ENCODE data around the gene SCYGR2.

The SCYGR2 gene

DNA sequence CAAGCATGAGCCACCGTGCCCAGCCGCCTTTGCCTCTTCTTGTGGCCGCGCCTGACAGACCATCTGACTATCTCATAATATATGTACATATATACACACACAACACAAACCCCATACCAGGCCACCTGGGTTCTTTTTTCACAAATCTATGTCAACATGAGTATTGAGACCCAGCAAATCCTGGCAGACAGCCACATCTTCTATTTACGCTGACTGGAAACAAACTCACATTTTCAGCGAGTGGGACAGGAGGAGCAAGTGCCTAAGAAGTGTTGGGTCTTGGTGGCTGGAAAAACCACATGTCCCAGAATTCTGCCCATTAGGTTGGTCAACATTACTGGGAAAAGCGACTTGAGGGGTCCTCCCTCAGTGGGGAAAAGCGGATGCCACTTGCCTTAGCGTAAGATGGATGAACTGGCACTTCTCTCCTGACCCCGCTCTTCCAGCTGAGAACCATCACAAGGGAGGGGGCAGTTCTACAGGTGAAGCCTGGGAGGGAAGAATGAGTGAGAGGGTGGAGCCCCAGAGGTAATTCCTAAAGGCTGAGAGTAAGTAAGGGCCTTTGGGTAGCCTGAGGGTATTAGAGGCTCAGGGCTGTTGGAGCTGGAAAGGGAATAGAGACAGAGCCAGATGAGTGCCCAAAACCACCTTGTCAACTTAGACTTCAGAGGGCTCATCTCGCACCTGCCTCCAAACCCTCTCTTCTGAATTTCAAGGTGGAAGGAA, 14.0 kb downstream of the SCYGR2 start:
- DNase-seq (ENCODE audit: low read depth): no peak

DNA sequence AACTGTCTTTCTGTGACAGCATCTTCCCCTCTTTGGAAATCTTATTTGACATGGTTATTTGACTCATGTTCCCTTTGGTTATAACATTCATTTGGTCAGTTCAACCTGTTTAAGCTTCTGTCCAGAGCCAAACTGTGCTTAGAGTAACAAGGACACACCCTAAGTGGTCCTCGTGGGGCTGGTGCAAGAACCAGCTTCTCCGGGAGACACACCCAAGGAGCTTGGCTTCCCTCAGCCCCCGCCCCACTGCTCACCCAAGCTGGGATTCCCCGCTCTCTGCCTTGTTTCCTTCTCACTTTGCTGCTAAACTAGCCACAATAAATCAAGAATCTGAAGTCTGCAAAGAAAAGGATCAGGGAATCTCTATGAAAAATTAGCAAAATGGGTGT, 14.6 kb downstream of the SCYGR2 start:
- DNase-seq (ENCODE audit: low read depth): no peak

DNA sequence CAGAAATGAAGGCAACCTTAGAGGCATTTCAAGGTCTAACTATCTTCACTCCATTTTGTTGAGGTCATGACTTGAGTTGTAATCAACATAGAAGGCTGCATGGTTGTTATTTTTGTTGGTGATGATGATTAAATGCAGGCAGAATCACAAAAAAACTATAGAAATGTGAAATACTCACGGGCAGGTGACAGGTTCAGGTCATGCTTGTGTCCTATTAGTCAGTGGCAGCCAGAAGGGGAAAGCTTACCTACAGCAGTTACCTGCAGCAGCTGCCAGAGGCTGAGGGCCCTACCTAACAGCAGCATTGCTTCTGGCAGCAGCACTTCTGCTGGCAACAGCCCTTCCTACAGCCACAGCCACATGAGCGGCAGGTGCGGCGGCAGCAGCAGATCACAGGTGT, 15.6 kb downstream of the SCYGR2 start:
- DNase-seq (ENCODE audit: low read depth): no peak

DNA sequence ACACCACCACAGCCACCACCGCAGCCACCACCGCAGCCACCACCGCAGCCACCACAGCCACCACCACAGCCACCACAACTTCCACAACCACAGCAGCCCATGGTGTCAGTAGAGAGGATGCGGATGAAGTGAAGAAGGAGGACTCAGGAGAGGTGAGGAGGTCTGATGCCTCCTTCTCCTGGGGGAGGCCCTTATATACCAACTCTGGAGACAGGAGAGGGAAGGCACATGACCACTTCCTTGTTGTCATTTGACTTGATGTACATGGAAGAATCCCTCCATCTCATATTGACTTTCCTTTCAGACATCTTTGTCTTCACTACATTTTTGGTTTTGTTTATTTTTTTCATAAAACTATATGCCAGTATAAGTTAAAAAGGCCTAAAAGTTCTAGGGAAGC, 16.0 kb downstream of the SCYGR2 start, which contains the start of gene SCYGR3:
Gene SCYGR3 (minus strand): TSS at position 101 of the 400 bp plus-strand sequence. CDS start 0 bp downstream, at position 101.
- DNase-seq (ENCODE audit: low read depth): no peak

DNA sequence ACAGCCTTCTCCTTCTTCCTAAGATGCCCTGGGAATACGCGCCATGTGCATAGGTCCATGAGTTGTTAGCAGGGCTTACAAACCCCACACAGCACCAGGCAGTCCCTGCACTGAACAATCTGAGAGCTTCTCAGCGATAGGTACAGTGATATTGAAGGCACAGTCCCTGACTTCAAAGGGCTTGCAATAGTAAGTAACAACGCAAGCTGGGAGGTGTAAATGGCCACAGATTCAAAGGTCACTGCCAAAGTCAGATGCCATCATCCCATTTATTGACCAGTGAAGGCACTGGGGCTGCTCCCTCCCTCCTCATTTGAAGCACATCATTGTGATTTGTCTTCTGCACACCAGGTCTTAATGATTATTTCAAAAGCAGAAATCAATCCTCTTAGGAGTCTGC, 16.5 kb downstream of the SCYGR2 start:
- no peak for DNase-seq (ENCODE audit: low read depth)

DNA sequence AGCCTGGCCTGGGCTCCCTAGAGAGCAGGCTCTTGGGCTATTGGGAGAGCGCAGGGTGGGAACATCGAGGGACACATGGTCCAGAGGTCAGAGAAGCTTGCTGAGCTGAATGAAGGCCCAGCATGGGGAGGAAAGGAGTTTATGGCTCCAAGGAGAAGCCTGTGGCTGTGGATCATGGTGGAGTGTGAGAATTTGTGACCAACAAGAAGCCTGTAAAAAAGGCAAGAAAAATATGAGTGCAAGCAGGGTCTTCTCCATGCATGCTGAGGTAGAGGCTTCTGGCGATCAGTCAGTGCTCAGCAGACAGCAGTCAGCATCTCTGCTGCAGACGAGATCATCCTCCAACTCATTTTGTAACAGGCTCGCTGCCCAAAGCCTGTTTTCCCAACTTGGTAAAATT, 17.2 kb downstream of the SCYGR2 start:
- no peak for DNase-seq (ENCODE audit: low read depth)

DNA sequence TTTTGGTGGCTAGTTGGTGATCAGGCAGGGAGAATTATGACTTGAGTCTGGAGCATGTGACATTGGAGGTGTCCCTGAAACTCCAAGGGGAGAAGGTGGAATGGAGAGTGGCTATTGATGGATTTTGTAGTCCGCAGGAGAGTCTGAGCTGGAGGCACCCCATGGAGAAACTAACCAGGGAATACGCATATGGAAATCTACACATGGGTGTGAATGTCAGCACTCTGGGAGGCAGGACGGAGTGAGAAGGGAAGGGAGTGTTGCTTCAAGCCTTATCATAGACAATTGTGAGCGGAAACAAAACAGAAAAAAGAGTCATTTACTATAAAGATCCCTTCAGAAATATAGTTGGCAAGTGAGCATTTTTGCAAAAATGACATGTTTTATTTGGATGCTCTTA, 17.9 kb downstream of the SCYGR2 start:
- no peak for DNase-seq (ENCODE audit: low read depth)

DNA sequence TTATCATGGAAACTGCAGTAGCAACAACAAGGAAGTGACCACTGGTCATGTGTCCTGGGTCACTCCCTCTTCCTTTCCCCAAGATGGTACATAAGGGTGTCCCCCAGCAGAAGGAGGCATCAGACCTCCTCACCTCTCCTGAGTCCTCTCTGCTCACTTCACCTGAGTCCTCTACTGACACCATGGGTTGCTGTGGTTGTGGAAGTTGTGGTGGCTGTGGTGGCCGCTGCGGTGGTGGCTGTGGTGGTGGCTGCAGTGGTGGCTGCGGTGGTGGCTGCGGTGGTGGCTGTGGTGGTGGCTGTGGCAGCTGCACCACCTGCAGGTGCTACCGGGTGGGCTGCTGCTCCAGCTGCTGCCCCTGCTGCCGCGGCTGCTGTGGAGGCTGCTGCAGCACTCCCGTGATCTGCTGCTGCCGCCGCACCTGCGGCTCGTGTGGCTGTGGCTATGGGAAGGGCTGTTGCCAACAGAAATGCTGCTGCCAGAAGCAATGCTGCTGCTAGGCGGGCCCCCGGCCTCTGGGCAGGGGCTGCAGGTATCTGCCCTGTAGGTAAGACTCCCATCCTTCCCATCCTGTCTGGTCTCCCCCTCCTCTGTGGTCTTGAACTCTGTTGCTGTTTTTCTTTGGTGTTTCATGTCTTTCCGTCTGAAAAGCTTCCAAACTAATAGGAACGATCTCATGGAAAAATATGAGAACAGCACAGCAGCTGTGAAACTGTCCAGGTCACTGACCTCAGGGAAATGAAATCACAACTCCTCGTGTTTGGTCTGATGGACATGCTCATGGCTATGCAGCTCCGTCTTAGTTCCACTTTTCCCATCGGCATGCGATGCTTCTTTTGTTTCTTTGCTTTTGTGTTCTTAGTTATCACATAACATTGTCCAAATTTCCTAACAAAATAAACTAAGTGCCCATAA, 18.9 kb downstream of the SCYGR2 start, which contains the start of gene SCYGR4:
Gene SCYGR4 (plus strand): TSS at position 183 of the 915 bp plus-strand sequence. CDS start 0 bp downstream, at position 183.
- DNase-seq (ENCODE audit: low read depth): no peak

DNA sequence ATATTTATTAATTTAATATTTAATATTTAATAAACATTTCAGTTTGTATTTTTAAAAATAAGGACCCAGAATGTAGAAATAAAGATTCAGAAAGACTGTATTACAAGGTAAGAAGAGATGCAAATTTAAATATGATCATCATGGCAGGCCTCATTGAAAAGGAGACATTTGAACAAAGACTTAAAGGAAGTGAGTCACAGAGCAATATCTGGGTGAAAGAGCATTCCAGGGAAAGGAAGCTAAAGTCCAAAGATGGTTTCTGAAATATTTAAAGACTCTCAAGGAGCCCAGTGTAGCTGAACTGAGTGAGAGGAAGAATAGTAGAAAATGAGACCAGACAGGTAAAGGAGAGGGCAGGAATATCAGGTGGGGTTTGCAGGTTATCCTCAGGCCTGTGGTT, 24.5 kb downstream of the SCYGR2 start:
- DNase-seq (ENCODE audit: low read depth): no peak

DNA sequence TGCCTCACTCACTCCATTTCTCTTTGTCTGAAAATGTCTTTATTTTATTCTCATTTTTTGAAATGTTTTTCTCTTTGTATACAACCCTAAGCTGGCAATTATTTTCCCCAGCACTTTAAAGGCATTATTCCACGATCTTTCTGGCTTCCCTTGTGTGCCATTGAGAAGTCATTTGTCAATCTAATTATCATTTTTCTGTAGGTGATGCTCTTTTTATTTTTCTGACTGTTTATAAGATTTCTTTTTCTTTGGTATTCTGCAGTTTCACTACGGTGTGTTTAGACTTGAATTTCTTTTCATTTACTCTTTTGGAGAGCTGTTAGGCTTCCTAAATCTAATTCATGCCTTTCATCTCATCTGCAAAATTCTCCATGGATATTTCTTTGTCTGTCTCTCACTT, 26.7 kb downstream of the SCYGR2 start:
- no peak for DNase-seq (ENCODE audit: low read depth)

DNA sequence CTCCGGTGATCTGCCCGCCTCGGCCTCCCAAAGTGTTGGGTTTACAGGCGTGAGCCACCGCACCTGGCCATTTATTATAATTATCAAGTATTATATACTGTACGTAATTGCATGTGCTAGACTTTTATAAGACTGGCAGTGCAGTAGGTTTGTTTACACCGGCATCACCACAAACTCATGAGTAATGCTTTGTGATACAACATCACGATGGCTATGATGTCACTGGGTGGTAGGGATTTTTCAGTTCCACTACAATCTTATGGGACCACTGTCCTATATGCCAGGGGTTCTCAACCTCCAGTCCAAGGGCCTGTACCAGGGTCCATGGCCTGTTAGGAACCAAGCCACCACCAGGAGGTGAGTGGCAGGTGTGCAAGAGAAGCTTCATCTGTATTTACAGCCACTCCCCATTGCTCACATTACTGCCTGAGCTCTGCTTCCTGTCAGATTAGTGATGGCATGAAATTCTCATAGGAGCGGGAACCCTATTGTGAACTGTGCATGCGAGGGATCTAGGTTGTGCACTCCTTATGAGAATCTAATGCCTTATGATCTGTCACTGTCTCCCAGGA, 28.0 kb downstream of the SCYGR2 start:
- no peak for DNase-seq (ENCODE audit: low read depth)

DNA sequence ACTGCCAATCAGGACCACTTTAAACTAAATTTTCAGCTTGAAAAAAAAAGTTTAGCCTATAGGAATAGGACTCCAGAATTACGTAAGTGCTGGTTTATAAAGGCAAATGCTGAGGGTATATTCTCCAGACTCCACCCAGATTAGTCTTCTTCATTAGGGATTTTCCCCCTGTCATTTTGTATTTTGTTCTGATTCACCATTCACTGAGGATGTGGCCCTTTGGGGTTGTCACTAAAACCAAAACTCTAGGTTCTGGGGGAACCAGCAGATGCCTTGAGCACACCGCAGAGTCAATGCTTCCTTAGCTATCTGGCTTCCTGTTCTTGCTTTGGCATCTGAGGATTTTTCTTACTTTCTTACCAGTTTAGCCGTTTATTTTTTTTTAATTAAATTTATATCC, 29.1 kb downstream of the SCYGR2 start:
- no peak for DNase-seq (ENCODE audit: low read depth)

DNA sequence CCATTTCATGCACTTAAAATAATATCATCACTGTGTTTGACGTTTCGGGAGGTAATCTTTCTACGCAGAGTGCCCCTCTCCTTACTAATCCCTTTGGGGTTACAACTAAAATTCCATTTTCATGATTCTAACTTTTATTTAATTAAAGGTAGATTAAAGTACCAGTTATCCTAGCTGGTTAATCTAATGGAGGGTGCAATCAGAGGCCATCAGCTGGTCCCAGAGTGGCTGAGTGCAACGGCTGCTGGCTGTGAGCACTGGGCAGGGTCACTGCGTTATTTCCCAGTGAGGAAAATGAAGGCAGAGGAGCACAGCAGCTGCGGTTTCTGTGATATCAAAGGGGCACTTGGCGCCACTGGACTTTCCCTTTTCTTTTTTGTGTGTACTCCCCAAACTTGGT, 30.7 kb downstream of the SCYGR2 start:
- DNase-seq (ENCODE audit: low read depth): no peak

DNA sequence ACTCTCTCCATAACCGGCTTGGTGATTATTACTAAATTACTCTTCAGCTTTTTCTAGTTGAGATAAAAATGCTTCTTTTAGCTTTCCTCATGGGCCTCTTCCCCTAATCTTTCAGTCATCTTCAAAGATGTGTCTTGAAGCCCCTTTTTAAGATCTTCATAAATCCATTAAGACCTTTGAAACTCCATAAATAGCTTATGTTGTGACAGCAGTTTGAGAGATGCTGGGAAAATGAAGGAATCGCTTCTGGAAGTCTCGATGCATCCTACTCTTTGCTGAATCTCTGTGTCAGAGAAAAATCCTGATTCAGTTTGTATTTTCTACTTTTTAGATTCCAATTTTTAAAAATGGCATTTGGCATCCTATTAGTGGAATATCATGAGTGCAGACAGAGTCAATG, 31.6 kb downstream of the SCYGR2 start:
- no peak for DNase-seq (ENCODE audit: low read depth)

DNA sequence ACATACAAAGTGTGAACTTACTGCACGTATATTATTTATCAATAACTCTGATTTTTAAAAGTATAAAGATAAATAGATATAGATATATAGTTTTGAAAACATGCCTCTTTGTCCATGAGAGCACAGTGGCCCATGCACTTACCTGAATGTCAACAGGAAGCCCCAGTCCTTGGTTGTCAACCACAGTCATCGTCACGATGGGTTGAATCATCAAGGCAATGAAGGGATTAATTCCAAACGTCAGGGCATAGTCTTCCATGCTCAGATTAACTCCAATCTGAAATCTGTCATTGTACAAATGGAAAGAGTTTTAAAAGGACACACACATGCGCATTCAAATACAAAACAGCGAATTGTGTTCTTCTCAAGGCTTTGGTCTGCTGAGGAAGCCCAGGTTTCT, 34.1 kb downstream of the SCYGR2 start:
- no peak for DNase-seq (ENCODE audit: low read depth)

DNA sequence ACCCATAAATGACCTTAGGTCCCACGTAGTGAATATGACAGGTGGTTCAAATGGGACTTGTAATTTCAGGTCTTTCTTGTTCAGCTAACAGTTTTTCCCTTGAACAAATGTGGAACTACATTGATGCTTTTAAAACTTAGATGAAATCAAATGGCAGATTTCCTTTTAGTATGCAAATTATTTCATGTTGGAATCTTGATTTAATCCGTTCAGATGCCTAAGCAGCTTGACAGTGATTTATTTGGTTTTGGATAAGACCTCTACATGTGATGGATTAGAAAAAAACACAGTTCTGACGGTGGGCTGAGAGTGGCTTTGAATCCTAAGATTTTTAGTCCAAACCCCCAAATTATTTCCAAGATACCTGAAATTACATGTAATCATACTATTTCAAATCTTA, 35.5 kb downstream of the SCYGR2 start:
- no peak for DNase-seq (ENCODE audit: low read depth)

DNA sequence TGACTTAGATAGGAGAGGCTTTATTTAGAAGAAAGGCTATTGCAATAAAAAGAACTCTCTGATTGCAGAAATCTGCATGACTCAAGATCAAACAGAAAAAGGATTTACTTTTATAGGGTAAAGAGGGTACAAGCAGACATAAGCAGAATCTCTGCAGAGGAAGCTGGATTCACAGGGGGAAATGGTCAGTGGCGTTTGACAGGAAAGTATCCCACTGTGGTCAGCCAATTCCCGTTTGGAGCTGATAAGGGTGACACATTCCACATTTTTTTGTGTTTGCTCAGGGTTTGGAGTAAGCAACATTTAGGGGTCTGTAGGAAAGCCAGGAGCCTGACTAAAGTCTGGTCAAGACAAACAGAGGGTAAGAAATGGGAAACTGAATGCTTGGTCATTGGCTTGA, 44.0 kb downstream of the SCYGR2 start:
- no peak for DNase-seq (ENCODE audit: low read depth)

DNA sequence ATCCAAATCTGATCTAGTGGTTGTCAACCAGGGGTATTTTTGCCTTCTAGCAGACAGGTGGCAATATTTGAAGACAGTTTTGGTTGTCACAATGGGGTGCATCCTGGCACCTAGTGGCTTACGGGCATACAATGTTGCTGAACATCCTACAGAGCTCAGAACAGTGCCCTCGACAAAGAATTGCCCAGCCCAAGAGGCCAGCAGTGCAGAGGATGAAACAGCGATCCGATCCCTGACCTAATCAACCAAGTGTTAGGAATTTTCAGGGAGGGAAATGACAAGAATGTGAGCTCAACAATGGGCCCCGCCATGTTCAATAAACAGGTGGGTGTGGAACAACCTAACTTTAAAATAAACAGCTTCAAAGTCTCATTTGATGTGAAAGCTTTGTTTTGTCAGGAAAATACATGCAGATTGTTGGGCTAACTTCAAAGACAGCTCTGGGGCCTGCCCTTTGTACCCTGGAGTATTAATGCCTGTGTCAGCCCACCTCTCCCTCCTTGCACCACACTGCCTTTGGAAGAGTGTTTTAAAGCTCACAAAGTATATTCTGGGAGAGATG, 45.4 kb downstream of the SCYGR2 start:
- no peak for DNase-seq (ENCODE audit: low read depth)

Data from HS-27A (cell line).